Subcutaneous abdominal adipose tissue (tissue), 5 donors: ENCODE results near the gene TPGS2.

Experiments used
- H3K27ac ChIP-seq: one replicate; pipeline ENCODE4 v1.7.0; 2013; ENCODE audit warnings: low read depth, mild to moderate bottlenecking, inconsistent platforms, low read length, moderate library complexity
- H3K27me3 ChIP-seq, 5 donors: one replicate each; pipeline ENCODE4 v1.7.0; 2013; ENCODE audit warnings: low read length in 5 of 5, inconsistent platforms in 1 of 5; ENCODE audit not compliant: control insufficient read depth in 5 of 5, insufficient read depth in 4 of 5
- H3K36me3 ChIP-seq, 5 donors: one replicate each; pipeline ENCODE4 v1.7.0; 2013; ENCODE audit warnings: low read length in 5 of 5; ENCODE audit not compliant: control insufficient read depth in 5 of 5, insufficient read depth in 5 of 5
- H3K4me1 ChIP-seq, 5 donors: one replicate each; pipeline ENCODE4 v1.7.0; 2013; ENCODE audit warnings: low read length in 5 of 5, mild to moderate bottlenecking in 3 of 5, moderate library complexity in 1 of 5; ENCODE audit not compliant: control insufficient read depth in 5 of 5, insufficient read depth in 5 of 5
- H3K4me3 ChIP-seq, 5 donors: one replicate each; pipeline ENCODE4 v1.7.0; 2013; ENCODE audit warnings: low read length in 5 of 5, low read depth in 1 of 5
- H3K9ac ChIP-seq, 5 donors: one replicate each; pipeline ENCODE4 v1.7.0; 2013; ENCODE audit warnings: low read length in 5 of 5, mild to moderate bottlenecking in 4 of 5, moderate library complexity in 3 of 5
- H3K9me3 ChIP-seq, 5 donors: one replicate each; pipeline ENCODE4 v1.7.0; 2013; ENCODE audit warnings: low read length in 5 of 5; ENCODE audit not compliant: control insufficient read depth in 5 of 5
- donor health status: healthy.
- donor health status: healthy.
- donor health status: healthy.
- donor health status: healthy.
- donor health status: healthy.

Gene TPGS2

DNA sequence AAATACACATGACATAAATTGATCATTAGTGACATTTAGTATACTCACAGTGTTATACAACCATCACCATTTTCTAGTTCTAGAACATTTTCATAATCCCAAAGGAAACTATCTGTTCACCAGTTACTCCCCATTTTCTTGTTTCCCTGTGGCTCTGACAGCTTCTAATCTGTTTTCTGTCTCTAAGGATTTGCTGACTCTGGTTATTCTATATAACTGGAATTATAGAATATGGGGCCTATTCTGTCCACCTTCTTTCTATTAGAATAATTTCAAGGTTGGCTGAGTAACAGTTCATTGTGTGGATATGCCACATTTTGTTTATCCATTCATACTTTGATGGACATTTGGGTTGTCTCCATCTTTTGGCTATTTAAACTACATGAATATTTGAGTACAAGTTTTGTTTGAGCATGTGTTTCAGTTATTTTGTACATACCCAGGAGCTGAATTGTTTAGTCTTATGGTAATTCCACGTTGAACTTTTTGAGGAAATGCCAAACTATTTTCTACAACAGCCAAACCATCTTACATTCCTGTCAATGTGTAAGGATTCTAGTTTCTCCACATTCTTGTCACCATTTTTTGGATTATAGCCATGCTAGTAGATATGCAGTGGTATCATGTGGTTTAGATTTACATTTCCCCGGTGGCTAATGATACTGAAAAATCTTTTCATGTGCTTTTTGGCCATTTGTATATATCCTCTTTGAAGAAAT lies 20.6 kb upstream of the TPGS2 start:
- H3K27ac ChIP-seq: no peak overlapping the region
- H3K27me3 ChIP-seq: no peaks in the 10 kb centered on the region
- H3K9ac ChIP-seq: no peak overlapping the region
- H3K9me3 ChIP-seq: peaks cover 0 to 8% (median 6%) of the 10 kb centered on the region in 5 donors
- no peak overlapping the region for H3K4me3 ChIP-seq
- H3K4me1 ChIP-seq: no peaks in the 10 kb centered on the region
- H3K36me3 ChIP-seq: peaks cover 5 to 14% (median 7%) of the 10 kb centered on the region in 5 donors

DNA sequence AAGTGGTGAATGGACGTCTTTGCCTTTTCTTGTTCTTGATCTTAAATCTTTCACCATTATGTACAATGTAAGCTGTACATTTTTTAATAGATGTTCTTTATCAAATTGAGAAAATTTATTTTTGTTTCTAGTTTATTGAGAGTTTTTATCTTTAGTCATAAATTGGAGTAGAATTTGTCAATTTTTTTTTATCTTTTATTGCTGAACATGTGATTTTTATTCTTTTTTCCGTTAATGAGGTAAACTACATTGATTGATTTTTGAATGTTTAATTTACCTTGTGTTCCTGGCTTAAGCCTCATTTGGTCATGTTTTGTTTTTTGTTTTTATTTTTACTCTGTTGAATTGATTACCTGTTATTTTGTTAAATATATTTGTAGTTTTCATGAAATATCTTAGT lies 19.8 kb upstream of the TPGS2 start:
- Histone ChIP-seq H3K4me3 (no peak overlapping the region), H3K4me1 (no peaks in the 10 kb centered on the region), H3K27me3 (no peaks in the 10 kb centered on the region), H3K9me3 (peaks cover 0 to 8% (median 6%) of the 10 kb centered on the region in 5 donors), H3K9ac (no peak overlapping the region), H3K27ac (no peak overlapping the region), H3K36me3 (peaks cover 2 to 10% (median 6%) of the 10 kb centered on the region in 5 donors)

DNA sequence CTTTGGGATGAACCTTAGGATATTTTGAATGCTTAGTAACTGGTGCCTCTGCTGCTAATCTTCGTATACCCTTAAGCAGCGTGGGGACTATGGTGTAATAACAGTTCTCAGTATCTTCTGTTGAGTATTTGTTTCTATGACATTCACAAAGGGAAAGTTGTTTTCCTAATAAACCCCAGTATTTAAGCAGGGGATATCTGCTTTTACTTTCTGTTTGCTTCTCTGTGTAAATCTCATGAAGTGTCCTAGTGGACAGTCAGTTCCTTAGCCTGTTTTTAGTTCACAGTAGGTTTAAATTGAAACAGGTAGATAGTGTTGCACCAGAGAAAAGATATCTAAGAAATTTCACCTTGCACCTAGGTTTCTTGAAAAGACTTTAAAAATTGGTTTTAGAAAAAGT lies 15.0 kb upstream of the TPGS2 start:
- H3K27ac ChIP-seq: no peak overlapping the region
- H3K36me3 ChIP-seq: peaks cover 0 to 14% (median 0%) of the 10 kb centered on the region in 5 donors
- H3K4me3 ChIP-seq: no peak overlapping the region
- H3K4me1 ChIP-seq: peaks cover 0 to 3% (median 0%) of the 10 kb centered on the region in 5 donors
- H3K27me3 ChIP-seq: no peaks in the 10 kb centered on the region
- H3K9me3 ChIP-seq: no peaks in the 10 kb centered on the region
- H3K9ac ChIP-seq: no peak overlapping the region

DNA sequence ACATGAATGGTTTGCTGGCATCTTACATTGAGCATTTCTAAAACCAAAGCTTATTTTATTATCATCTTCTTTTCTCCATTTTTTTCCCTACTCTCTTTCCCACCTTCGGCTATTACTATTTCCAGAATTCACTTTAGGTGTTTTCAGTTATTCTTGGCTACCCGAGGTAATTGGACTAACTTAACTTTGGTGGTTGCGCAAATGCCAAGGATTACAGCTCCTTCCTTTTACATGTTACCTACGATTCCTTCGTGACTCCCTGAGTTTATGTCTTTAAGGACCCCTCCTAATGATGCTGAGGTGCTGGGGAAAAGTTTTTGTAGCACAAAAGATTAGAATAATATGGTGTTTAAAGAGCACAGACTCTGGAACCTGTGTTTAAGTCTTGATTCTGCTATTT lies 14.4 kb upstream of the TPGS2 start:
- H3K27me3 ChIP-seq: no peaks in the 10 kb centered on the region
- H3K27ac ChIP-seq: no peak overlapping the region
- peaks cover 0 to 14% (median 0%) of the 10 kb centered on the region in 5 donors for H3K36me3 ChIP-seq
- no peak overlapping the region for H3K4me3 ChIP-seq
- H3K9me3 ChIP-seq: no peaks in the 10 kb centered on the region
- H3K4me1 ChIP-seq: peaks cover 0 to 3% (median 0%) of the 10 kb centered on the region in 5 donors
- H3K9ac ChIP-seq: no peak overlapping the region

DNA sequence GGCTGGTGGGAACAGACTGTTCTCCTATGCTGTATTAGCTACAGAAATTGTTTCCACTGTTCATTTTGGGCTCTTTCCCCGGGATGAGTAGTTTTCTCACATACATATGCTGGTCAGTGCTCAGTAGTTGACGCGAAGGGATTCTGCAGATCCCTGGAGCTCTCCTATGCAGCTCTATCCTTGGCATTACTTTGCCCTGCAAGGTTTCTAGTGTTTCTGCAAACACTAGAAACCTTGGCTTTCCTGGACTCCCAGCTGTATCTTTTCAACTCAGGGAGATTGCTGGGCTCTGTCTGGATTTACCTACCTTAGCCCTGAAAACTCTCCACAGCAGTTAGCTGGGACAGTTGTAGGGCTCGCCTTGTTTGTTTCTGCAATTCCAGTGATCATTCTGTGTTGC lies 11.0 kb upstream of the TPGS2 start:
- H3K4me1 ChIP-seq: peaks cover 0 to 4% (median 0%) of the 10 kb centered on the region in 5 donors
- no peak overlapping the region for H3K9ac ChIP-seq
- no peaks in the 10 kb centered on the region for H3K27me3 ChIP-seq
- no peak overlapping the region for H3K4me3 ChIP-seq
- peaks cover 2 to 14% (median 6%) of the 10 kb centered on the region in 5 donors for H3K36me3 ChIP-seq
- H3K27ac ChIP-seq: no peak overlapping the region
- no peaks in the 10 kb centered on the region for H3K9me3 ChIP-seq

DNA sequence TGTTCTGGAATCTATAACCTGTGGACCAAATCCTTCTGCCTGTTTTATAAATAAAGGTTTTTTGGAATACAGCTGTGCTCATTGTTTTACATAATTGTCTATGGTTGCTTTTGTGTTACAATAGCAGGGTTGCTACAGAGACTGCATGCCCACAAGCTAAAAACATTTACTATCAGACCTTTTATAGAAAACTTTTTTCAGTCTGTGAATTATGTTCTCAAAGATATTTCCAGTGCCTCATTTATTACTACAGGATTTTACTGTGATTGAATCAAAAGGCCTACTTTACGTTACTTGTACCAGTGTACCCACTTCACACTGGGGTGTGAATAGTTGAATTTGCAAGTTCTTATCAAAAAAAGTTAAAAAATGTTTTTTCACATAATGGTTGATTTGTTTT lies 7.1 kb upstream of the TPGS2 start:
- Histone ChIP-seq H3K9me3 (no peaks in the 10 kb centered on the region), H3K27me3 (no peaks in the 10 kb centered on the region), H3K4me3 (no peak overlapping the region), H3K4me1 (peaks cover 0 to 4% (median 0%) of the 10 kb centered on the region in 5 donors), H3K9ac (no peak overlapping the region), H3K36me3 (peaks cover 2 to 9% (median 3%) of the 10 kb centered on the region in 5 donors), H3K27ac (no peak overlapping the region)

DNA sequence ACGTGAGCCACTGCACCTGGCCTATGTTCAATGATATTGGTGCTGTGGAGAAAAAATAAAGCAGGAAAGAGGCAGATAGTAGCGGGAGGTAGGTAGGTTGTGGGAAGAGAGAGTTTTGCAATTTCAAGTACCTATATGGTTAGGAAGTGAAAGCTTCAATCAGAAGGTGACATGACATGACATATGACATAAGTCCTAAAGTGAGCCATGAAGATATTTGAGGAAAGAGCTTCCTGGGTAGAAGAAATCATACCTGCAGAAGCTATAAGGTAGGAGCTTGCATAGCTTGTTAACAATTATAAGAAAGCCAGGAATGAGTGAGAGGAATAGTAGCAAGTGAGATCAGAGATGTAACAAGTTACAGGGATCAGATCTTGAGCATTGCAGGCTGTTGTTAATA lies 4.3 kb upstream of the TPGS2 start:
- no peaks in the 10 kb centered on the region for H3K27me3 ChIP-seq
- no peak overlapping the region for H3K27ac ChIP-seq
- H3K4me3 ChIP-seq: no peak overlapping the region
- peaks cover 0 to 19% (median 14%) of the 10 kb centered on the region in 5 donors for H3K4me1 ChIP-seq
- no peaks in the 10 kb centered on the region for H3K9me3 ChIP-seq
- H3K36me3 ChIP-seq: peaks cover 0 to 9% (median 2%) of the 10 kb centered on the region in 5 donors
- no peak overlapping the region for H3K9ac ChIP-seq

DNA sequence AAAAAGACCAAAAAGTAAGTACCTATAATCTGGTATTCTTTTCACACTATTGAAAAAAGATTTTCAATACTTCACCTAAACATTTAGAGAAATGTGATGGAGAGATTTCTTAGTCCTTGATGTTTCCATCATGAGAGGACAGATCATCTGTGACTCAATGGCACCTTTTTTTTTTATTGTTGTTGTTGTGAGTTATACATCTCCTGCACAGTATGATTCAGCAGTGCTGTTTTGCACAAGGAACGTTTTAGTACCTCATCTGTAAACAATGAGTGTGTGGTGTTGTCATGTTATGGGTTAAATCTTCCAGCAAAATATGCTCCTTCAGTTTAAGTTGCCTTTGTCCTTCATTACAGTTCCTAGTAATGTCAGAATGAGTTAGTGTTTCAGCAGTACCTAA lies 2.3 kb upstream of the TPGS2 start:
- Histone ChIP-seq H3K9me3 (no peaks in the 10 kb centered on the region), H3K27ac (no peak overlapping the region), H3K36me3 (peaks cover 0 to 3% (median 2%) of the 10 kb centered on the region in 5 donors), H3K4me1 (peaks cover 0 to 28% (median 23%) of the 10 kb centered on the region in 5 donors), H3K9ac (no peak overlapping the region), H3K4me3 (no peak overlapping the region), H3K27me3 (no peaks in the 10 kb centered on the region)

DNA sequence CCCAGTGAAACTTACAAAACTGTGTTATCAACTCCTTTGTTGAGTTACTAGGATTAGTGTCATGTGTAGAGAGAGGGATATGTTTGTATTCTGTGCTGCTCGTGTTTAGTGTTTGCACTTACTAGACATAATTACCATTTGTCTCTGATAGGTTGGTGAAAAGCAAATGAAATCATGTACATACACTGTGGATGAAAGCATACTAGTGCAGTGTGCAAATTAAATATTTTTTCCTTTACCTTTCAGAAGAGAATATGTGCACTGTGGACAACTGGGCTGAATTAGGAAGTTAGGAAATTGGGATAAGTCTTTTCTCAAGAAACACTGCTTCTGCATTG lies 1.3 kb upstream of the TPGS2 start:
- peak overlapping the region in 1 of 5 donors; percentile 92 for H3K9ac ChIP-seq
- H3K4me3 ChIP-seq: peak overlapping the region in 4 of 5 donors; percentile 97 to 100 (median 99)
- H3K27ac ChIP-seq: no peak overlapping the region
- peaks cover 0 to under 1% (median 0%) of the 10 kb centered on the region in 5 donors for H3K36me3 ChIP-seq
- no peaks in the 10 kb centered on the region for H3K9me3 ChIP-seq
- H3K4me1 ChIP-seq: peaks cover 0 to 28% (median 23%) of the 10 kb centered on the region in 5 donors
- H3K27me3 ChIP-seq: no peaks in the 10 kb centered on the region

DNA sequence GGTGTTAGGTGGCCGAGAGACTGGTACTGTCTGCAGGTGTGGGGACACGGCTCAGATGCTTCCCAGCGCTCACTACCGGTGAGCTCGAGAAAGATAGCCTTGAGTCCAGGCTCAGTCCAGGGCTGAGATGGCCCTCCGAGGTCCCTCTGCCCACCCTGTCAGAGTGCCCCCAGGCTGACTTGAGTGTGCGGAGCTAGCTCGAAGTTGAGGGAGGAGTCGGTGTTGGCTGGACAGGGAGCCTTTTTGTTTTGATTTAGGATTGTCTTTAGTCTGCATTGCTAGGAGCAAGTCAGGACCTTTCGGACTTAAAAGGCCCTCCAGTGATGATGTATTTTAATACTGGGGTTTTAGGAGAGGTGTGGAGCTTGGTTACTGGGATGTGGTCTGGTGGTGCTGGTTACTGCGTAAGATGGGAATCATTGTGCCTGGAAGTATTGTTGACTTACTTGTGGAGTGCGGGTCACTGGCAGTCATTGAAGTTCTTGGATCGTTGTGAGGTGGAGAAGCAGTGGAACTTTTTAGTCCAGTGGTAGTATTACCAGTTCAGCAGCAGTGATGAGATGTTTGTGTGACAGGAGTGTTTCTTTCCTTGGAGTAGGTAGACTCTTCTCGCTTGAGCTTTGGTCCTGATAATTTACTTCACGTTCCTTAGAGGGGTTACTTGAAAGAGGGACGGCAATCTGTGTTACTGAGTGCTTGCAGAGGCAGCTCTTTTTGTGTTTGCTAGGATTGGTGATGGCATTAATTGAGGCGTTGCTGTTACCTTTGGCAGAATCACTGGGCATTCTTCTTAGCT lies 758 bp upstream of the TPGS2 start:
- Histone ChIP-seq H3K4me1 (peaks cover 0 to 28% (median 23%) of the 10 kb centered on the region in 5 donors), H3K27me3 (no peaks in the 10 kb centered on the region), H3K4me3 (peak overlapping the region; percentile 97 to 100 (median 100)), H3K36me3 (no peaks in the 10 kb centered on the region), H3K9ac (peak overlapping the region; percentile 2 to 92 (median 86)), H3K9me3 (no peaks in the 10 kb centered on the region), H3K27ac (peak overlapping the region; percentile 77)
